GM13976 (cell line): Measurements from ENCODE around the gene KIF21B.

ENCODE experiments used
- DNase-seq: peaks from one replicate; pipeline ENCODE4 v3.0.0; 2012; ENCODE audit warnings: low spot score
- in situ Hi-C: fragments of 300-500 bp; cut with MboI; formaldehyde crosslinking; loops from one replicate; pipeline ENCODE4 v1.12.0; 2022; ENCODE audit warnings: low sequenced_read_pairs, mixed read lengths, inconsistent platforms; ENCODE audit not compliant: unreplicated experiment
- TF ChIP-seq, protein P1 (sequence below): IDR thresholded peaks from 2 replicates; pipeline ENCODE4 v1.5.1; 2012; ENCODE audit warnings: borderline replicate concordance, mild to moderate bottlenecking; ENCODE audit not compliant: insufficient read depth; ENCODE audit errors: extremely low read depth, missing control alignments, control extremely low read depth

KIF21B gene

DNA sequence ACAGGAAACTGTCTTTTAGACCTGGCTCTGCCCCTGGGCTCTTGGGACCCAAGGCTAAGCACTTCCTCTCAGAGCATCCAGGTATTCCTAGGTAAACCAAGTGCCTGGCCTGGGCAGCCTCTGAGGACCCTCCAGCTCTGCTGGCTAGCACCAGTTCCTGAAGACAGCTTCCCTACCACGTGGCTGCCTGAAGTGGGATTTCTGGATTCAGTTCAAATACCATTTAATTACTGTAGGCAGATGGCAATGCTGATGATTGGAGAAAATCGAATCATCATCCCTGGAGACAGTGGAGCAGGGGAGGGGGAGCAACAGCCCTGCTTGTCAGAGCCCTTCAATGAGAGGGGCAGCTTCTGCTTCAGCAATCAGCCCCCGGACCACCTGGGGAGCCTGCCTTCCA, 11.9 kb downstream of the KIF21B start:
- DNase-seq = no peak
- TF ChIP-seq, protein P1, sequence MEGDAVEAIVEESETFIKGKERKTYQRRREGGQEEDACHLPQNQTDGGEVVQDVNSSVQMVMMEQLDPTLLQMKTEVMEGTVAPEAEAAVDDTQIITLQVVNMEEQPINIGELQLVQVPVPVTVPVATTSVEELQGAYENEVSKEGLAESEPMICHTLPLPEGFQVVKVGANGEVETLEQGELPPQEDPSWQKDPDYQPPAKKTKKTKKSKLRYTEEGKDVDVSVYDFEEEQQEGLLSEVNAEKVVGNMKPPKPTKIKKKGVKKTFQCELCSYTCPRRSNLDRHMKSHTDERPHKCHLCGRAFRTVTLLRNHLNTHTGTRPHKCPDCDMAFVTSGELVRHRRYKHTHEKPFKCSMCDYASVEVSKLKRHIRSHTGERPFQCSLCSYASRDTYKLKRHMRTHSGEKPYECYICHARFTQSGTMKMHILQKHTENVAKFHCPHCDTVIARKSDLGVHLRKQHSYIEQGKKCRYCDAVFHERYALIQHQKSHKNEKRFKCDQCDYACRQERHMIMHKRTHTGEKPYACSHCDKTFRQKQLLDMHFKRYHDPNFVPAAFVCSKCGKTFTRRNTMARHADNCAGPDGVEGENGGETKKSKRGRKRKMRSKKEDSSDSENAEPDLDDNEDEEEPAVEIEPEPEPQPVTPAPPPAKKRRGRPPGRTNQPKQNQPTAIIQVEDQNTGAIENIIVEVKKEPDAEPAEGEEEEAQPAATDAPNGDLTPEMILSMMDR = no peak
- in situ Hi-C loops = no loop called here

DNA sequence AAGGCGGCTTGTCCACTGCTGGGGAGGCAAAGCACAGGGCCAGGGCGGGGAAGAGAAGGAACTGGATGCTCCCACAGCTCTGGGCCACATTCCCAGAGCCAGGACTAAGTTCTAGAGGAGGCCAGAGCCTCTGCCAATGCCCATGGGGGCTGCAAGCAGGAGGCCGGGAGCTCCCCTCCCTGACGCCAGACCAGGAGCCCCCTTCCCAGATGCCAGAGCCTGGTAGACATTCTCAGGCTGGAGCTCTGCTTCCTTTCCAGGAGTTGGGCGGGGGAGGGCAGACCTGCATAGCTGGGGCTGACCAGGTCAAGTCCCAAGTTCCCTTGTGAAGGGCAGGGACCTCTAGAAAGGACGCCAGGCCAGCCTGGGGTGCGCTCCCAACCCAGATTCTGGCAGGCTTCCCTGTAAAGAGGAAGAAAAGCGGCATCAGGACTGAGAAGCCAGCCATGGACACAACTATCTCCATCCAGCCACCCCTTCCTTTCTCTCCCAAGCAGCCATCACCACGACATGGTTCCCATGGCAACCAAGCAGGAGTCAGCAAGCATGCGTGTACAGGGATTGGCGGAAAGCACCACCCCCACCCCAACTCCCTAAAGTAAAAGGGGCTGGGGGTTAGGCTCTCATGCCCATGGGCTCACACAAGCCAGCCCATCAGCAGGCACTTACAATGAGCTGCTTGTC, 13.4 kb downstream of the KIF21B start:
- DNase-seq = no peak
- TF ChIP-seq, protein P1 = no peak
- in situ Hi-C loops = no loop called here

DNA sequence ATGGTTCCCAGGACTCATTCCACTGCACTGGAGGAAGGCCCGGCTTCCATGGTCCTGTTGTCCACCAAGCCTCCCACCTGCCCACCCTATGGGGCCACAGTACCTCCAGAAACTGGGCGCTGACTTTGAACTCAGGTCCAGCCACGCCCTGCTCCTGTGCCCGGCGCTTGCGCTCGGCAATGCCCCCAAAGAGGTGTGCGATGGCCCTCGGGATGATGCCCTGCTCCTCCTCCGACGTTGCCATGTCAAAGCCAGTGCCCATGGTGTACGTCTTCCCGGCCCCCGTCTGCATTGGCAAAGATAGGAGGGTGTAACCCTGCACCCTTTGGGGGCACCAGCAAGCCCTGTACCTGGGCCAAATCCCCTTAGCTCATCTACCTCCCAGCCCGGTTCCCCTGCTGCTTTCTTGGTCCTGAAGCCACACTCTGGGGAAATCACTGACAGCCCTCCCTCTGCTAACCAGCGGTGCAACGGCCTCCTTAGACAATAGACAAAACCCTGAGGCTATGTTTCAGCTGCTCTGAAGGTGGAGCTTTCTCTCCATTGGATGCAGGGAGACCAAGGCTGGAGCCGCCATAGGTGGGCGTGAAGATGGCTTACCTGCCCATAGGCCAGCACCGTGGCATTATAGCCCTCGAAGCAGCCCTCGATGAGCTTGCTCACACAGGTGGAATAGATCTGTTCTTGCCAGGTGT, 14.7 kb downstream of the KIF21B start:
- in situ Hi-C loops = no loop called here
- TF ChIP-seq, protein P1 = no peak
- DNase-seq = no peak

DNA sequence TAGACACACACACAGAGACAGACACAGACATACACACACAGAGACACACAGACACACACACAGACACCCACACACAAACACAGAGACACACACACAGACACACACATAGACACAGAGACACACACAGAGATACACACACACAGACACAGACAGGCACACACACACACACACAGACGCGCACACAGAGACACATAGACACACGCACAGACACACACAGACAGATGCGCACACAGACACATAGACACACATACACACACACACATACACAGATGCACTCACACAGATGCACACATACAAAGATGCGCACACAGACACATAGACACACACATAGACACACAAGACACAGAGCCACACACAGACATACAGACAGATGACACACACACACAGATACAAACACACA, 16.0 kb downstream of the KIF21B start:
- in situ Hi-C loops = no loop called here
- DNase-seq = no peak
- TF ChIP-seq, protein P1 = no peak

DNA sequence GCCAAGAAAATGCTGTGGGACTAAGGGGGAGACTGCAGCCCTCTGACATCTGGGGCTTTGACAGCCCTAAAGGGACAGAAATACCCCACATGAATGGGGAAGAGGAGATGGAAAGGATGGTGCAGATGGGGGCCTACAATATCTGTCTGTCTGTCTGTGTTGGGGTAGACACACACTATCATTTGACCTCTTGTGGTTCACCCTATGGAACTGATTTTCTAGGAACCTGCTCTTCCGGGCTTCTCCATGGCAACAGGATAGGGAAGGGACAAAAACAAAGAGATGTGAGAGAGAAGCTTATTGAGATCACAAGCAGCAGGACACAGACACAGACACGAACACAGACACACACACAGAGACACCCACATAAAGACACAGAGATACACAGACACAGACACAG, 17.1 kb downstream of the KIF21B start:
- DNase-seq = no peak
- in situ Hi-C loops = no loop called here
- TF ChIP-seq, protein P1 = no peak

DNA sequence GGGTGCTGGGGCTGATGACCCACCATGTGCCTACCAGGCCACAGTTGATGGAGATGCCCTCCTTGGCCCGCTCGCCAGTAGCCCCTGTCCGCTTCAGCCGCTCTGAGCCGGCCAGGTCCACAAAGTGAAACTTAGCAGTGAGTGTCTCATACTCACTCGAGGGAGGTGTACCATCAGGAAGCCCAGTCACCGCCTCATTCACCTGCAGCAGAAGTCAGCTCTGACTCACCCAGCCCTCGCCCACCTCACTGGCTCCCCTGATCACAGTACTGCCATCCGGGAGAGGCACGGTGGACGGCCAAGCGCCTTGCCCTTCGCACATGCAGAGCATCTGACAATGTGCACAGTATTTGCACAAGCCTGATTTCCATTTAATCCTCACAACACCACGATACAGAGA, 18.8 kb downstream of the KIF21B start:
- no peak for DNase-seq
- TF ChIP-seq, protein P1 = no peak
- in situ Hi-C loops = no loop called here

DNA sequence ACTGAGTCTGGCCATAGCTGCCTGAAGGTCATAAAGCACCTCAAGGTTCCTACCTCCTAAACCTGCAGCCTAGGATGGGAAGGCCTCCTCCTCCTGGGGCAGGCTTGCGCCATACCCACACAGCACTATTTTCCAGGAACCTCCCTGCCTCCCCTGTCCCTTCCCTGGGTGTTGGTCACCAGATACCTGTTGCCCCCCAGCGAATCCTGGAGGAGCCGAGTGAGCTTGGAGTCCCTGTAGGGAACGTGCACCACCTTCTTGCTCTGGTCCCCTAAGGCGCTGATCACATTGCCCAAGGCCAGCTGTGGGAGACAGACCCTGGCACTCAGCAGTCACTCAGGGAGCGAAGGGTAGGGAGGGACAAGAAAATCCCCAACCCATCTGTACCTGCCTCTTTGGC, 19.4 kb downstream of the KIF21B start:
- TF ChIP-seq, protein P1 = no peak
- no peak for DNase-seq
- in situ Hi-C loops = no loop called here
